Astrocyte (in vitro differentiated cells and primary cell): ENCODE data around the gene LEUTX.
"Not testable (repeated sequence)": the region's sequence is repeated elsewhere in the genome, so short reads cannot be mapped to it uniquely, and the experiment has no call there.

Source experiments
- CTCF ChIP-seq: IDR thresholded peaks from 2 replicates; pipeline ENCODE4 v1.5.1; 2011; ENCODE audit warnings: low read depth, mild to moderate bottlenecking, inconsistent platforms, low read length, moderate library complexity; ENCODE audit not compliant: insufficient read depth
- EZH2 ChIP-seq: IDR thresholded peaks from 2 replicates; pipeline ENCODE4 v1.6.1; 2012; ENCODE audit warnings: mild to moderate bottlenecking, low read length, inconsistent platforms; ENCODE audit not compliant: insufficient read depth

- TF ChIP-seq CTCF, EZH2: not testable (repeated sequence)
Observed at GRCh38 chr19:39808688-39809087, 30.0 kb downstream of the LEUTX start.
